Activated CD4-positive, alpha-beta T cell treated with anti-CD3 and anti-CD28 coated beads, Interleukin-2, Interleukin-4, amounts not matched to agents 100 ng/mL and 50 ng/mL, durations not matched to agents 16 hours and 8 hours (primary cell): ENCODE data around the gene PKIG.
"Not testable (repeated sequence)": the region's sequence is repeated elsewhere in the genome, so short reads cannot be mapped to it uniquely, and the experiment has no call there.

ENCODE experiments used
- DNase-seq: peaks from one replicate; pipeline ENCODE4 v3.0.0-alpha.2; 2020; ENCODE audit warnings: low spot score

The PKIG gene

DNA sequence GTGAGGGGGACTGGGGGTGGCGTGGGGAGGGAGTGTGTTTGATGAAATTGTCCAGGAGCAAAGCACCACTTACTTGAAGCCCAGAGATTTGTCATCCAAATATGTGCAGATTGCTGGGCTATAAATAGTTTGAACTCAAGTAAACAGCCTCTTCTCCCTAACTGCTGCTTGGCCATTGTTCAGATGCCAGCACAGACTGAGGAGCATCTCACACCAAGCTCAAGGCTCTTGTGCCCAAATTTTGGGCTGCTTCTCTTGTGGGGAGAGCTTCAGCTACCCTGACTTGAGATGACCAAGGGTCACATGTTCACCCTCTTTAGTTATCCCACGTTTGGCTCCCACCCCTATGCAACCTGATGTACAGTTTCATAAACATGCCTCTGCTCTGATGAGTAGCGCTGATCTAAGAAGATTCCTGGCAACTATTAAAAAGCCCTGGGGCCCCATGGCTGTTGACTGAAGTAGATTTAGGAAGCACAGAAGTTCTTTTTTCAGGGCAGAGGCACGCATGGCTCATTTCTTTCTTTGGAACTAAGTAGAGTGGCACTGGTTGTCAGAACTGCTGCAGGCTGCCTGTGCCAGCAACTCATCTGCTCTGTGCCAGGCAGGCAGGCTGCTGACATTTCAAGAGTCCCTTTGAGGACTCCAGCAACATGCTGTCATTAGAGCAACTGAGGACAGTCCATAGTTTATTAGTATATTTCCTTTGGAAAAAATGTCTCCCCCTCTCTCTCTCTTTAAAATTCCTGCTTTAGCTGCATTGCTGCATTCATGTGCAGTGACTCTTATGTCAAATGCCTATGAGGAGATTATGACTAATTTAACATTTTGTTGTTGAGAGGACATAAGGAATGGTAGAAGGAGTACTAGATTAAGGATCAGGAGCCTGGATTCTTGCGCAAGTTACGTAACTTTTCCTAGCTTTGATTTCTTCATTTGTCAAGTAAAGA lies 9.6 kb upstream of the PKIG start:
- no peak for DNase-seq

DNA sequence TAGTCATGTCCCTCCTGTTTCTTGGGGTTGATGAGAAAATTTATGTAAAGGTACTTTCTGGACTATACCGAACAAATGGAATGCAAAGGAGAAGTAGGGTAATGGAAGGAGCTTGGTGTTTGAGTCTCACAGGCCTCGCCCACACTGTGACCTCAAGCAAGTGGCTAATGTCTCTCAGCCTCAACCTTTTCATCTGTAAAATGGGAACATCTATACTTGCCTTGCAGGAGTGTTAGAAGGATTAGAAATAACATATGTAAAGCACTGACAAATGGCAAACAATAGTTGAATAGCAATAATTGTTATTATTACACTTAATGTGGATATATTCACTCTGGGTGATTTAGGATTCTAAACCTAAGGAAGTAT lies 8.9 kb upstream of the PKIG start:
- DNase-seq = no peak

- no peak for DNase-seq
Measured at GRCh38 chr20:44574372-44574771, 8.0 kb upstream of the PKIG start.

- DNase-seq = no peak
Measured at GRCh38 chr20:44576297-44576696, 6.1 kb upstream of the PKIG start.

- no peak for DNase-seq
Measured at GRCh38 chr20:44579313-44580081, 2.9 kb upstream of the PKIG start.

- DNase-seq = peak; percentile 32
Measured at GRCh38 chr20:44580581-44581268, 1.7 kb upstream of the PKIG start.

DNA sequence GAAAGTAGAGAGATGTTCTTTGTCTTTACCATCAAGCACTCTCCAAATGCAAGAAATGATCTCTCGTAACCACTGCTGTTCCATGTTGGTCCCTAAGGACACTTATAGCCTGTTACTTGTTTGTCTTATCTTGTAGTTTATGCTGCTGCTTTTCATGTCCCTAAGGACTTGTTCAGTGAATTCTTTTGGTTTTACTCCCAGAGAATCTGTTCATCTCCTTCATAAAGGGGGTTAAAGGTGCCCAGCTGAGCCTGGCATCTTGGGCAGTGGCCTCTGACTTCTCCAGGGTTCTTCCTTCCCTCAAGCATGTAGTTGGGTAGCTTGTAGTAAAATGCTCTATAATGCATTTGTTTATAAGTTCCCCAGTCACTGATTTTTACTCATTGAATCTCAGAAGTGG lies 864 bp upstream of the PKIG start:
- DNase-seq = no peak

GRCh38 chr20:44583157-44583556 lies 778 bp downstream of the PKIG start:
- no peak for DNase-seq

GRCh38 chr20:44584162-44584561 lies 1.8 kb downstream of the PKIG start:
- no peak for DNase-seq

- DNase-seq = no peak
Measured at GRCh38 chr20:44585057-44585963, 2.9 kb downstream of the PKIG start.

GRCh38 chr20:44586289-44586911 lies 4.0 kb downstream of the PKIG start:
- no peak for DNase-seq

DNA sequence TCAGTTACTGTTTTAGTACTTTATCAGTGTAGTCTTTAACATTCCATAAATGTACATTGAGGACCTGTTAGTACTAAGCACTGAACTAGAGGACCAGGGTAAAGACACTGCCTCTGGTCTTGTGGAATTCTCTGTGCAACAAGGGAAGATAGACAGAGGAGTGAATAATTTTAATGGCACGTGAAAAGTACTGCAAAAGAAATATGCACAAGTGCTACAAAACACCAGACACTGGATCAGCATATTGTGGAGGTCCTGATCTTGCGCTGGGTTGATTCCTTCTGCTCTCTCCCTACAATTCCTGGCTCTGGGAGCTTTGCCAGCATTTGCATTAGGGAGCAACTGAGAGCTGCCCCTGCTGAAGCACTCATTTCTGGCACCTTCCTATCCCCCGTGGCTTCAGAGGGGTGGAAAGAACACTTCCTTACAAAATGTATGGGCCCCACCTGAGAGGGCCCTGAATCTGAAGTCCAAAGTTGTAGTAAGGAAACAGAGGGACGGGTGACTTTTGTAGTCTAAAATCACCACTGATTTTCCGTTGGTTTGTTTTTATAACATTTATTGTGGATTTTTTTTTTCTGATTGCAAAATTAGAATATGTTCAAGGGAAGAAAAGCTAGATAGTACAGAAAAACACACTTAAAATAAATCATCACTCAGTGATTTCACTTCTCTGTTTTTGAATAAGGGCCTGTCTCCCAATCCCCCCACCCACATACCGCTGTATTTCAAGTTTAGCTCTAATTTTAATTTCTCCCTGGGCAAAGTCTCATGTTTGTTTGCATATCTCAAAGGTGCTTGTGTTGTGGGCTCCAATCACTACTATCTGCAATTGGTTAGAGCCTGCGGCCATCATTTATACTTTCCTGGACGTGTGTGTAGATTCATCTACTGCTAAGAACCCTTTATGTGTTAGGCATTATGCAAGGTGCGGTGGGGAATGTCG lies 4.9 kb downstream of the PKIG start:
- DNase-seq = no peak

GRCh38 chr20:44588321-44588720 lies 5.9 kb downstream of the PKIG start:
- DNase-seq = not testable (repeated sequence)

DNA sequence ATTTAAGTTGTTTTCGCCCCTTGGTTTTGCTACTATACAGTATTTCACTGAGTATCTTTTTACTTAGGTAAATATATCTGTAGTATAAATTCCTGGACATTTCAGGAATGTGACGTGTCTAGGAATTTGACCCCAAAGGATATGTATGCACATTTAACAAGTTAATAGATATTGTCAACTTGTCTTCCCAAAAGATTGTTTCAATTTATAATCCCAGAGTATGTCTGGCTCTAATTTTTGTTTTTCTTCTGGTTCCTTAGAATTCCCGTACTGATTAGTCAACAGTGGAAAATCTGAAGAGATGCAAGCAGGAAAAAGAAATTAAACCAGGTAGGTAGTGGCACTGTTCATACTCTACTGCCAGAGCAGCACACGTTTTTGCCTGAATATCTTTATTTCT lies 7.2 kb downstream of the PKIG start:
- DNase-seq = no peak

DNA sequence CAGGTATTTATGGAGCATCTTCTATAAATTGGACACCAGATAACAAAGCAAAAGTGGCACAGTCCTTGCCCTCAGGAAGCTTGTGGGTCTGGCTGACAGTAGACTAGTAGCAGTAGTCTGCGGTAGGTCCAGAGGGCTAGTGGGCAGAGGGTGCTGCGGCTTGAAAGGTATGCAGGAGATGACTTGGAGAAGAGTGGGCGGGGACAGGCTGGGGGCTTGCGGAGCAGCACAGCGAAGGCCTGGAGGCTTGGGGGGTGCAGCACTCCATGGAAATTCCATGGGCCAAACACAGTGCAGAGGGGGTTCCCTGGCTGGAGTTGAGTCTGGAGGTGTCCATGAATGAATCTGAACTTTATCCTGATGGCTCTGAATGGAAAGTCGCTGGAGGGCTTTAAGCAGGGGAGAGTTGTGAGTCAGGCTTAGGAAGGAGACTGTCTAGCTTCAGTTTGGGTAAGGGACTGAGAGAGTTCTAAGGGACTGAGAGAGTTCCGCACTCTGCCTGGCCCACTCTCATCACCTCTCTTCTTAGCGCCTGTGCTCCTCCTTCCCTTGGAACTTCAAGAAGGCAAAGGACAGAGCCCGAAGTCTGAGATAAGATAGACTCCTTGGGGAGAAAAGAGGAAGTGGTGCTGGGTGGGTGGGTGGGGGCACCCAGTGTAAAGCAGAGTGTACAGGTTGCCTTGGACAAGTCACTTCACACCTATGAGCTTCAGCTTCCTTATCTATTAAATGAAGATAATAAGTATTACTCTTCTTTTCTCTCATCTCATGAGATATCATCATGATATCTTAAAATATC lies 8.8 kb downstream of the PKIG start:
- DNase-seq = no peak

DNA sequence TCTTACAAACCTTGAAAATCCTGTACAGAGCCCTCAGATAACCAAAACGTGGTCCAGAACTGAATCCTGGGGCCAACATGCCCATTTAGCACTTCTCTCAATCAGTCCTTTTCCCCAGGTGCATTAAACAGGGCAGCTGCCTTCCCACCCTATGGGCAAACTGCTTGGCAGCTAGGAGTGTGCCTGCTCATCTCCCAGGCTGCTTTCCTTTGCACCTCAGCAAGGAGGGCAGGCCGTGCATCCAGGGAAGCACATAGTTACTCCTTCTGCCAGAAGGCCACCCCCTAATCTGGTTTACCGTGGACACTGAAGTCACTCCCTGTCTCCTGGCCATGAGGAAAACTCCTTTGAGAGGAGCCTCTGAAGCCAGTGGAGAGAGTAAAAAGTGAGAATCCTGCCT lies 10.0 kb downstream of the PKIG start:
- no peak for DNase-seq

DNA sequence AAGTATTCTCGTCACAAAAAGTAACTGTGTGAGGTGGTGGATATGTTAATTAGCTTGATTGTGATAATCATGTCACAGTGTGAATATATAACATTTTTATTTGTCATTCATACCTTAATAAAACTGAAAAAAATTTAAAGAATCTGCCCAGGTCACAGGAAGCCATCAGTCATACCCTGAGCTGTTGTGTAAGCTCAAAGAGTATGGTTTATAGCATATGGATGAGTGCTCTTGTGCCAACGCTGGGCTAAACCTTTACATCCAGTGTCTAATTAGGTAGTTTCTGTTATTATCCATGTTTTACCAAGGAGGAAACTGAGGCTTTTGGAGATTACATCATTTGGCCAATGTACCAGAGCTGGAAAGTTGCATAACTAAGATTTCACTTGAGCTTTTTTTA lies 11.4 kb downstream of the PKIG start:
- DNase-seq = no peak

- no peak for DNase-seq
Measured at GRCh38 chr20:44594730-44595129, 12.4 kb downstream of the PKIG start.

- no peak for DNase-seq
Measured at GRCh38 chr20:44596010-44596409, 13.6 kb downstream of the PKIG start.
